ENCODE data around the gene C1orf53. TPM values are rescaled to one million over a fixed set of nuclear protein-coding genes. Genes with fewer than 3 reads are reported as not detected.
A peak's percentile ranks its signal among the peaks of the same experiment; 100 is the strongest.
"Not testable (repeated sequence)": the region's sequence is repeated elsewhere in the genome, so short reads cannot be mapped to it uniquely, and the experiment has no call there.

The C1orf53 gene
- total RNA-seq, 4 donors from 2014 or later, result 0.94 TPM; not detected in 3

DNA sequence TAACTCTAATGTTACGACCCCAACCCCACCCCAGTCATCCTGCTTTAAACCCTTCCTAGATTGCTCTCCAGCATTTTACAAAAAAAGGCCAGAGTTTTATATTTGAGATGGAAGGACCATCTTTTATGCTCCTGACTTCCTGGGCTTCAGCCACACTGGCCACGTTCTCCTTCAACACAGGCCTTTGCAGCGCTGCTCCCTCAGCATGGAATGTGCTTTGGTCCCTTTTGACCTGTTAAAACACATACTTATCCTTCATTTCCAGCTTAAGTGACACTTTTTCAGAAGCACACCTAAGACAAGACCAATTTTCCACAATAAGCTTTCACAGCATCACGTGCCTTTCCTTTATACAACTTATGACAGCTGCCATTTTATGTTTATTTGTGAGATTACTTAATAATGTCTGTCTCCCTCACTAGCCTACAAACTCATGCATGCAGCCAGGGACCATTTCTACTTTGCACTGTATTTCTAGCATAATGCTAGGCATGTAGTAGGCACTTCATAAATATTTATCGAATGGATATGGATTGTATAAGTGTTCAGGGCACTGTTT lies 49.3 kb downstream of the C1orf53 start:
- H3K4me3 ChIP-seq, result no peak overlapping the region
- no peaks in the 10 kb centered on the region for H3K36me3 ChIP-seq
- 81 to 95% methylated on average over 3 to 5 of the region's 5 CpGs for WGBS, 2 donors (ENCODE audit: low coverage in 1 of 2)
- ATAC-seq, result no peak
- peaks cover 6% of the 10 kb centered on the region for H3K27me3 ChIP-seq
- no peaks in the 10 kb centered on the region for H3K4me1 ChIP-seq
- TF ChIP-seq POLR2A (IDR thresholded peaks at IDR 0.05), result no peak
- TF ChIP-seq POLR2AphosphoS5 (IDR thresholded peaks at IDR 0.05), result no peak
- no peak for TF ChIP-seq CTCF (IDR thresholded peaks at IDR 0.05)
- TF ChIP-seq EP300 (IDR thresholded peaks at IDR 0.05), result no peak
- H3K27ac ChIP-seq, result no peak overlapping the region
- no peaks in the 10 kb centered on the region for H3K9me3 ChIP-seq

DNA sequence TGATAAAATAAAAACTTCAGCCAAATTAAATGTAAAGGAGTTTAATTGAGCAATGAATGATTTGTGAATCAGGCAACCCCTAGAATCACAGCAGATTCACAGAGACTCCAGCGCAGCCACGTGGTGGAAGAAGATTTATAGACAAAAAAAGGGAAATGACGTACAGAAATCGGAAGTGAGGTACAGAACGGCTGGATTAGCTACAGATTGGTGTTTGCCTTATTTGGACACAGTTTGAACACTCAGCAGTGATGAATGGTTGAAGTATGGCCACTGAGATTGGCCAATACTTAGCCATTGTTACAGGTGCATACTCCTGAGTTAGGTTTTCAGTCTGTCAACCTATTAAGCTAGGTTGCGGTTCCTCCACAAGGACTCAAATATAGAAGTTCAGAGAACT lies 51.0 kb downstream of the C1orf53 start:
- not testable (repeated sequence) for ATAC-seq, H3K9me3 ChIP-seq, H3K27me3 ChIP-seq, H3K4me1 ChIP-seq, H3K36me3 ChIP-seq, H3K4me3 ChIP-seq, H3K27ac ChIP-seq
- WGBS, 2 donors (ENCODE audit: low coverage in 1 of 2), result 70 to 75% methylated on average over 5 to 6 of the region's 6 CpGs

DNA sequence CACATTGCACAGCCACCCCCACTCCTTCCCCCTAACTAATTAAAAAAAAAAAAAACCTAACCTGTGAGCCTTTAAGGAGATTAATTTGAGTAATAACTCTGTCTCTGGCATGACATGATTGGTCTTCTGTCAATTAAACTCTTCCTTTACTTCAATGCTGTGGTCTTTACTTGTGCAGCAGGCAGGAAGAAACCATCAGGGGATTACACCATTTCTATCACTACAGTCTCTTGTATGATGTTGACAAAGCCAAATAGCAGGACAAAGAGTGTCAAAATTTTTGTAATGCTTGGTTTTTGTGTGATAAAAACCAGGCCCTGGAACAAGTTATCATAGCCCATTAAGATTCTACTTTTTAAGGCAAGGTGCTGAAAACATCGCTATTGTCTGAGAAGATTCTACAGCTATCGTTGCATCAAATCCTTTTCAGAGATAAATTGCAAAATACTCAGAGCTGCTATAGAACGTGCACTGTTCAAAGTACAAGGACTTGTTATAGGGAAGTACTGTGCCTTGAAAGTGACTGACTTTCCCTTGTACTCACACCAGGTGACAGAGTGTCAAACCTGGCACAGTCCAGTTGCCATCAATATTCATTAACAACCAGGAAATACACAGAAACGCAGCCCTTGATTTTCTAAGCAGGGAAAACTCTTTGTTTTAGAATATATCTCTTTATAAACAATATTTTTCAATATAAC lies 52.4 kb downstream of the C1orf53 start:
- no peak for ATAC-seq
- TF ChIP-seq POLR2A (IDR thresholded peaks at IDR 0.05), result no peak
- TF ChIP-seq EP300 (IDR thresholded peaks at IDR 0.05), result no peak
- no peak for TF ChIP-seq CTCF (IDR thresholded peaks at IDR 0.05)
- no peak for TF ChIP-seq POLR2AphosphoS5 (IDR thresholded peaks at IDR 0.05)
- H3K4me1 ChIP-seq, result no peaks in the 10 kb centered on the region
- H3K27ac ChIP-seq, result no peak overlapping the region
- no peaks in the 10 kb centered on the region for H3K9me3 ChIP-seq
- no peaks in the 10 kb centered on the region for H3K36me3 ChIP-seq
- 59 to 68% methylated on average over 4 of the region's 4 CpGs for WGBS, 2 donors (ENCODE audit: low coverage in 1 of 2)
- H3K4me3 ChIP-seq, result no peak overlapping the region
- H3K27me3 ChIP-seq, result no peaks in the 10 kb centered on the region

DNA sequence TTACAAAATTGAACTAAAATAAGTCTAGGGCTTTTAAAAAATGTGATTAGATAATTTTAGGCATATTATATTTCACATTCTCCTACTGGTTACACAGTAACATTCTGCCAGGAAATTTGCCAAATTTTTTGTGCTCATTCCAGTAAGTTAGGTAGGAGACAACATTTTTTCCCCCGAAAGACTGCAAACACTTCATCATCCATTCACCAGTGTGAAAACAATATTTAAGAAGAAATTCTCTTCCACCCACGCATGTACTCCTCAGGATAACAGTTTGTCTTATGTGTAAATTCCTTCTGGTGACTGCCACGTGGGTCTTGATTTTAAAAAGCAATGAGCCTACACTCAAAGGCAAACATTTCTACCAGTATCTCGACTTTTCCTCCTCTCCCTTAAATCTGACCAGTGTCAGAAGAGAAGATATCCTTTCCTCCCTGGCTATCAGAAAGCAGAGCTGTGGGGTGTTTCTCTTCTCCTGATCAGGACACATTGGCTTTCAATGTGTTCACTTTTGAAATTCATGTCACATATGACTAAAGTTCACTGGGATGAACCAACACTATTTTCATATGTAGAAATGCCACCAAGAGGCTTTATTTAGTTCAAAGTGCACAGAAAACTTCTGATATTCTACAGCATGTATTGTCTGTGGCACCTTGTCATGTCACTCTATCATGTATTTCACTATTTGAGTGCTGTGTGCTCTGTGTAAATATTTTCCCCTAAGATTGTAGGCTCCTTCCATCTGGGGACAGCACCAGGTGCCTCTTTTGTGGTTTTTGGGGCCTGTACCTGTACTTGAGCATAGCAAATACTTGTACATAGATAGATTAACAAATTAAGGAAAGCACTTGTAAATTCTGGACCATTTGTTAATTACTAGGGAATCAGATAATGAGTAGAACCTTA lies 53.3 kb downstream of the C1orf53 start:
- no peaks in the 10 kb centered on the region for H3K36me3 ChIP-seq
- 13 to 38% methylated on average over 4 of the region's 4 CpGs for WGBS, 2 donors (ENCODE audit: low coverage in 1 of 2)
- no peak overlapping the region for H3K4me3 ChIP-seq
- H3K27me3 ChIP-seq, result no peaks in the 10 kb centered on the region
- peak; percentile 31 for ATAC-seq
- no peaks in the 10 kb centered on the region for H3K9me3 ChIP-seq
- no peak overlapping the region for H3K27ac ChIP-seq
- TF ChIP-seq POLR2AphosphoS5 (IDR thresholded peaks at IDR 0.05) (no peak), POLR2A (IDR thresholded peaks at IDR 0.05) (no peak), EP300 (IDR thresholded peaks at IDR 0.05) (no peak), CTCF (IDR thresholded peaks at IDR 0.05) (no peak)
- no peaks in the 10 kb centered on the region for H3K4me1 ChIP-seq

Other genes with a start within 250 kb of the C1orf53 start
- gene DENND1B, start 127.2 kb upstream of the C1orf53 start, total RNA-seq, result 10 to 100 TPM in 1 of 4 donors, 1 to 10 TPM in 3; 8.3 to 11.5 (median 8.8) TPM
- not detected for gene LHX9, start 14.7 kb downstream of the C1orf53 start, total RNA-seq

Data from gastroesophageal sphincter (tissue), 4 donors.